Measurements from ENCODE around the gene WDFY2. TPM values are rescaled to one million over a fixed set of nuclear protein-coding genes. Genes with fewer than 3 reads are reported as not detected.

WDFY2 gene
- polyA plus RNA-seq, 1 donor: 19.8 TPM

DNA sequence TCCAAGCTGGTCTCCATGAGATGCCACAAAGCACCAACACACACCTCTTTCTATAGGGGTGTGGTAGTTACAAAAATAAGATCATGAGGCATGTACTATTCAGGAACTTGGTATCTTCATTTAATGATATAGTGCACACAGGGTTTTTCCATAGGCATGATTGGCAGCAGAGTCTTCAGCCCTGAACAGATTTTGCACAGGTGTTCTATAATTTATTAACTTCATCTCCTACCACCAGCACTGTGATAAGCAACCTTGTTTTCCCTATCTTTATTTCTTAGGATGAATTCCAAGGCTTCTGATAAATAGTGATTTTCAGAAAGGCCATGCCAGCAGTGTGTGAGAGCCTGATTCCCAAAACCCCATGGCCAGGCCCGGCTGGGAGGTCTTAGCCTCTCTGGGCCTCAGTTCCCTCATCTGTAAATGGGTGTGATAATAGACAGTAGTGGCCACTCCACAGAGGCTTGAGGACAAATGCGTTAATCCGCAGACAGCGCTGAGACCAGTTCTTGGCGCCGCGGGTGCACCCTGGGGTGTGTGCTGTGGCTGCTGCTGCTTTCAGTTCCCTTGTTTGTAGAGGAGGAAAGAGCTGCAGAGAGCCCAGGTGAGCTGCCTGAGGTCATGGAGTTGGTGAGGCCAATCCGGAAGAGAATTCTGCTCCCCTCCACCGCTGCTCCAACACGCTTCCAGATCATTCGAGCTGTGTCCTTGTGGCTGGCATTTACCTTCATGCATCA, 186.6 kb downstream of the WDFY2 start:
- DNase-seq: no peak

DNA sequence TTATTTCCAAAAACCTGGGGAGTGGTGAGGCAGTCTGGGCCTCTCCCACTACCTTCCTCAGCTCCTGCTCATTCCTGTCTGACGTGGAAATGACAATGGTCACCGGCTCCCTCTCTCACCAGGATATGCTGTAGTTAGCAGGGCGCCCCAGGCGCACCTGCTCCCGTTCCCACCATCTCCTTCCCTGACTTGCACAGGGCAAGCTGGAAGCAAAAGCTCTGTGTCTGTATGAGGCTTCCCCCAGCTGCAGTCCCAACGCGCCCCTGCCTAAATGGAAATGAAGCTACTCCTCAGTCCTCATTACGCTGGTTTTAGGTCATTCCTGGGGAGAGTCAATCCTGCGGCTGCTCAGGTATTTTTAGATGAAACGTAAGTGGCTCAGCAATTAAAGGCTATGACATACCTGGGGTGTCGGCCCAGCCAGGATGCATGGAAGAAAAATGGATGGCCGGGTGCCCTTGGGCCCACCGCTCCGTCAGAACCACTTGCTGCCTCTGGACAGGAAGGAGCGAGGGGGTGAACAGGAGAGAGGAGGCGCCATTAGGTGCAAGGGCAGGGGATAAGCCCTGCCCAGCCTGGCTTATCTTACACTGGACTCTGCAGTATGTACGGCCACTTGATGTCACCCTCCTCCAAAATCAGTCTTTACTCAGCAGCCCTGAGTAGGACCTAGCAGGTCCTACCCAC, 187.3 kb downstream of the WDFY2 start:
- DNase-seq: no peak

DNA sequence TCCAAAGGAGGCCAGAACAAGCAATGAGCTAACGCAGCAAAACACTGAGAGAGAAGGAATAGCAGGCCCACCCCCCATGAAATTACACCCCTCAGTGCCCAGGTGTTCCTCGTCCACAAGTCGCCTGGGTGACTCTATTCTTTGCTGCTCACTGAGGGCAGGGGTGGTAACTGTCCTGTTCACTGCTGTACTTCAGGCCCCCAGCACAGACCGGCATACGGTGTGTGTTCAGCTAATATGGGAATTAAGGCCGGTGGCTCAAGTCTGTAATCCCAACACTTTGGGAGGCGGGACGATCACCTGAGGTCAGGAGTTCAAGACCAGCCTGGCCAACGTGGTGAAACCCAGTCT, 187.8 kb downstream of the WDFY2 start:
- no peak for DNase-seq

DNA sequence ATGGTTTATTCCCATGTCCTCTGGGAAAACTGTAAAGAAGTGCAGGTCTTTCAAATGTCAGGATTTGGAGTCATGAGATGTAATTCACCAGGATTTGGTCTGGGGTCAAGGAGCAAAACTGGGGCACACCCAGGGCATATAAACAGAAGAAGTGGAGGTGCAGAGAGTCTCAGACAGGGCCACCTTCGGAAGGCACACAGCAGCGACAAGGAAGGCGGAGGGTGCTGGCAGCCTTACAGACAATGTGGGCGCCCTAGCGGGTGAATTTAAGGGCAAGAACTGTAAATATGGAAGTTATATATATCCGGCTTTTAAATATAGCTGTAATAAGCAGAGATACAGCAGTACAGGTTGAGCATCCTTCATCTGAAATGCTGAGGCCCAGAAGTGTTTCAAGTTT, 188.5 kb downstream of the WDFY2 start:
- DNase-seq: no peak

DNA sequence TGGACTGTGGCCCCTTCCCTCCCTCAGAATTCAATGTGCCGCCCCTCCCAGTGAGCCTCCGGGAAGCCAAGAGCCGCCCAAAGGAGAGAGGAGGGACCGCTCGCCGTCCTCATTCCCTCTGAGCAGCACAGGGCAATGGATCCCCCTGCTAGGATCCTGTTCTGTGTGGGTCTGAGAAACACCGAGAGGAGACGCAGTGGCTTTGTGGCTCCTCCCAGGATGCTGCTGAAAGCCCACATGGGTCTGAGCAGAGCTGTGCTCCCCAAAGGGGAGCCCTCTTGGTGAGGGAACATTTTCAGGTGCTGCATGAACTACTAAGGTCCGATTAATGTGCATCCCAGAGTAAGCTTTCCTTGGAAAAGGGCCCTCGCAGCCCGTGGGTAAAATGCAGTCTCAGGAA, 189.3 kb downstream of the WDFY2 start:
- no peak for DNase-seq

DNA sequence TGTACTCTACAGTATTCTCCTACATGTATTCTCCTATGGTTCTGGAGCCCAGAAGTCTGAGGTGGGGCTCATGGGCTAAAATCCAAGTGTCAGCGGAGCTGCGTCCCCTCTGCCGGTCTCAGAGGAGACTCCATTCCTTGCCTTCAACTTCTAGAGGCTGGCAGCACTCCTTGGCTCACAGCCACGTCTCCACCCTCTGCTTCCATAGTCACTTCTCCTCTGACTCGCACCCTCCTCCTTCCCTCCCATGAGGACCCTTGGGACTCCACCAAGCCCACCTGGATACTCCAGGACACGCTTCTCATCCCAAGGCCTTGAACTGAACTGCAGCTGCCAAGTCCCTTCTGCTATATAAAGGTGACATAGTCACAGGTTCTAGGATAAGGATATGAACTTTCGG, 191.9 kb downstream of the WDFY2 start:
- DNase-seq: no peak

DNA sequence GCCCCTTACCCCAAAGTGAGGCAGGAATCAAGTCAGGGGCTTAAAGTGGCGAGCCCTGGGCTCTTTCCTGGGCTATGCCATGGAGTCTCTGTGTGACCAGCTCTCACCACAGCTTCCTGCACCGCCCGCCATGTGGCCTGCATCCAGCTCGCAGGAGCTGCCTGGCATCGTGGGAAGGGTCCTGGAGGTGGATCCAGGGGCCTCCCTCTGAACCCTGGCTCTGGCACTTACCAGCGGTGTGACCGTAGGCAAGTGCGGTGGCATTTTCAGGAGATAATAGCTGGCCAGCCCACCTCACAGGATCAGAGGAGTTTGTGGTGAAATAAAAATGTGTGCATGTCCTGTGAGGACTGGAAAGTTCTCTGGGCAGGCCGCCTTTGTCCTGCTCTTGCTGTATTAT, 193.7 kb downstream of the WDFY2 start:
- DNase-seq: no peak

DNA sequence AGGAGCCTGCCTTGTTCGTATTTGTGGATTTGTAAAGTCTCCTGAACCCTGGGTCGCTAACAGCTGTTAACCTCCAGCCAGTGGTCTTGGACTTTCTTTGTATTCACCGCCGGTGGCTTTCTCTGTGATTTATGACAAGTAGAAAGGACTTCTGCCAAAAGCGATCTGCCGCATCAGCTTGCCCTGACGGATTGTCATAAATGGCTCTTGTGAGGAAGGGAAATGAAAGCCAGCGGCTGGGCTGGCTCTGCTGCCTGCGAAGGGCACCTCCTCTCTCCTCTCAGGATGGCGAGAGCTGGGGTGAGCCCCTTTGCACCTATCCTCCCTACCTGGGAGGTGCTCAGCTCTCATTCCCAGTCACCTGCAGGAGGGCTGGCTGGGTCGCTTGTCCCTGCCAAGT, 194.1 kb downstream of the WDFY2 start:
- DNase-seq: no peak

DNA sequence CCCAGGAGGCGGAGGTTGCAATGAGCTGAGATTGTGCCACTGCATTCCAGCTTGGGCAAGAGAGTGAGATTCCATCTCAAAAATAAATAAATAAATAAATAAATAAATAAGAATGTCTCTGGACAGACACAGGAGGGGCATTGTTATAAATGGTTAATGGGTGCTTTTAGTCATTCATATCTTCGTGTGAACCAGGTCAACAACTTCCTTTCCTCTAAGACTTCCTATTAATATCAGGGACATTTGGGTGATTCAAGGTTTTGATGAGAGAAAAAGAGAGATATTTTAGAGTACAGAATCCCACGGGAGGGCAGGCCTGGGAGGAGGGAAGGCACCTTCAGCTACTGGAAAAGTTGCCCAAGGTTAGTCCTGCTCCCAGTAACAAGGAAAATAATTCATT, 195.8 kb downstream of the WDFY2 start:
- DNase-seq: no peak

DNA sequence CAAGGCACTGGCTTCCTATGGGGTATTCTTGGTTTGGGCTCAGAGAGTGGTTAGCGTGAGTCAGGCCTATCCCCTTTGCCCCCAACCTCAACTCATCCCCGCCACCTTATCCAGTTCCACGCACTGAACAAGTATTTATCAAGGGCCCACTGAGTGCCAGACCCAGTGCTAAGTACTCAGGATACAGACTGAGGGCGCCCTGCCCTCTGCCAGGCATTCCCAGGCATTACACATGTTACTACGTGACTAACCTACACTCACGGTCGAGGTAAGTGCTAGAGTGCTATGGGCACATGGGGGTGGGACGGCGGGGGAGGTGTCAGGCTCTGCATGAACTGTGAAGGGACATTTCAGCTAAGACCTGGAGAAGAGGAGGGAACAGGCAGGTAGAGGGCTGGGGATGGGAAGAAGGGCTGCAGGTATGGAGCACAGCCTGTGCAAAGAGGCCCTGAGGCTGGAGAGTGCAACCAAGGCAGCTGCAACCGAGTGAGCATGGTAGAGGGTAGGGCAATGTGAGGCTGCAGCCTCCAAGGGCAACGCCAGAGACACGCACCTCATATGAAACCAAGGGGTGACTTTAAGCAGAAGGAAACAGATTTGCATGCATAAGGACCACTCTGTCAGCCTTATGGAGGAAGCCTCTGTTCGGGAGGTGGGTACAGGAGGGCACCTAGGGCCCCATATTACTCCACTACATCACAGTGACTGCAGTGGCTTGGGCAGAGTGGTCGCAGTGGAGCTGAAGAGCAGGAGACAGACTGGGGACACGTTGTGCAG, 197.2 kb downstream of the WDFY2 start:
- DNase-seq: no peak

DNA sequence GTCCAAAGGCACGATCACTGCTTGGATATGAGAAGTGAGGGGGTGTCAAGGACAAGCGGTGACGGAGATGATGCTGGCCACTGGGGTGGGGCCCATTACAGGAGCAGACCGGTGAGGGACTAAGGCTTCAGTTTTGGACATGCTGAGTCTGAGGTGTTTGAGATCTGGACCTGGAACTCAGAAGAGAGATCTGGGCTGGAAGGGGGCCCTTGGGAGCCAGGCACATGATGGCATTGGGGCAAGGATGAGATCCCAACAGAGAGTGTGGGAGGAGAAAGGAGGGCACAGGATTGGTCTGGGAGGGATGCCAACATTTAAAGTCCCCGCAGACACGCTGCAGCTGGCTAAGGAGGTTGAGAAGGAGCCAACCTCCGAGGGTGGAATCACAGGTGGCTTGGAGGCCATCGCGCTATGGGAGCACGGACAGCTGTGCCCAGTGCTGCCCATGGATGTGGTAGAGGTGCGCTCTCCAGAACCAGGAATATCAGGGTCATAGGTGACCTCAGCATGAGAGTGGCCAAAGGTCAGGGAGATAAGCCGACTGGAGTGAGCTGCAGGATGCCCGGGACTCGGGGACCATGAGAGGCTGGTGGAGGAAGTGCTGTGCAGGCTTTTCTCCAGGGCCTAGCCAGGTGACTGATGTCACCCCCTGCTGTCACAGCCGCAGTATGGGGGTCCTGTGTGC, 197.9 kb downstream of the WDFY2 start:
- DNase-seq: no peak

DNA sequence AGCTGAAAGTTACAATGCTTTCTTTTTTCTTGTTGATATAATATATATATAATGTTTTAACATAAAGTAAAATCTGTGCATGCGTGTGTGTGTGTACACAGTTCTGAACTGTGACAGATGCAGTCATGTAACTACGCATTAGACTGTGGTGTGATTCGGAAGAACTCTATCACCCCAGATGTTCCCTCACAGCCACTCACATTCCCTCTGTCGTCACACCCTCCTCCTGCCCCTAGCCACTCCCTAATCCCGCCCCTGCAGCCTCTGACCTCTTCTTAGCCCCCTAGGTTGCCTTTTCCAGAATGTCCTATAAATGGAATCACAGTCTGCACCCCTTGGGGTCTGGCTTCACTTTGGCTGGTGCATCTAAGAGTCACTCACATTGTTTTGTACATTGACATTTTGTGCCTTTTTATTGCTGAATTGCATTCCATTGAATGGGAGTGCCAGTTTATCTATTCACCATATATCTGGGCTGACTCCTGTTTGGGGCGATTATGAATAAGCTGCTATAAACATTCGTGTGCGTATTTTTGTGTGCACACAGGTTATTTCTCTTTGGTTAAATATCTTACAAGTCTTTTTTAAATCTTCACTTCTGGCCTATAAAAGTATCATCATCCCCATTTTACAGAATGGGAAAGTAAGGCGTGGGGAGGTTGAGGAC, 199.3 kb downstream of the WDFY2 start:
- DNase-seq: no peak

DNA sequence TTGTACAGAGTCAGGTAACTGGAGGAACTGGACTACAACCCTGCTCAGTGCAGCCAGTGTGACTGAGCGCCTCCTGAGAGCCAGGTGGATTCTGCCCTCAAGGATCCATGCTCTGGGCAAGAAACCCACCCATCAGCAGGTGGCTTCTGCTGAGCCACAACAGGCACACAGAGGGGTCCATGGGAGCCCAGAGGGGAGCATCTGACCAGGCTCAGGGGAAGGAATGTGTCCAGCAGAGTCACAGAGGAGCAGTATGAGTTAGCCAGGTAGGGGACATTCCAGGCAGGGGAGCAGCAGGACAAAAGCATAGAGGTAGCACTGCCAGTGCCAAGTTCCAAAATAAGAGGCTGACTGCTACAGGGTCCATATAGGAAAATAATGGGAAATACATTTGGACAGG, 199.8 kb downstream of the WDFY2 start:
- DNase-seq: no peak

DNA sequence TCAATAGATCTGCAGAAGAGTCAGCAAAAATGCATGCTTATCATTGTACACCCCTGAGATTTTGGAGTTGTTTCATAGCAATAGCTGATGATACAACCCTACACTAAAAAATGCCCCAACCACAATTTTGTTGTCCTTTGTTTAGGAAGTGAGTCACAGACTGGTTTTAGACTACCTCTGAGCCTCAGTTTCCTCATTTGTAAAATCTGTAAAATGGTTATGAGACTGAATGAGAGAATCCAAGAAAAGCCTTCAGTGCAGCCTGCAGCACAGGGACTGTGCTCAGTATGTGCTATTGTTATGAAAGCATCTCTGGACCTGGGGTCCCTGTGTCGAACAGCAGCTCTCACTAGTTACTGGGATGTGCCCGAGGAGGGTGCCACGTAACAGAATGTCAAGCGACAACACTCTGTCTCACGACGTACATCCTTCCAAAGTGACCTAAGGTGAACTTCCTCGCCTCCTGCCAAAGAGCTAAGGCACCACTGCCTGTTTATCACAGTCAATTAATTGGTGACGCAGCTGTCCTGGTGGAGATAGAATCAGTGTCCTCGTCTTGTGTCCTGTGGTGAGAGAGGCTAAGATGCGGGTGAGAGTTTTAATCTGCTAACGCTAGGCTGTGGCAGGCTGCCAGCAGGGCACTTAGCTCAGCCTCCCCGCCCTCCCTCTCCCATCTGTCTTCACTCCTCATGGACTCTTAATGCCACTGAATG, 201.6 kb downstream of the WDFY2 start:
- DNase-seq: no peak

DNA sequence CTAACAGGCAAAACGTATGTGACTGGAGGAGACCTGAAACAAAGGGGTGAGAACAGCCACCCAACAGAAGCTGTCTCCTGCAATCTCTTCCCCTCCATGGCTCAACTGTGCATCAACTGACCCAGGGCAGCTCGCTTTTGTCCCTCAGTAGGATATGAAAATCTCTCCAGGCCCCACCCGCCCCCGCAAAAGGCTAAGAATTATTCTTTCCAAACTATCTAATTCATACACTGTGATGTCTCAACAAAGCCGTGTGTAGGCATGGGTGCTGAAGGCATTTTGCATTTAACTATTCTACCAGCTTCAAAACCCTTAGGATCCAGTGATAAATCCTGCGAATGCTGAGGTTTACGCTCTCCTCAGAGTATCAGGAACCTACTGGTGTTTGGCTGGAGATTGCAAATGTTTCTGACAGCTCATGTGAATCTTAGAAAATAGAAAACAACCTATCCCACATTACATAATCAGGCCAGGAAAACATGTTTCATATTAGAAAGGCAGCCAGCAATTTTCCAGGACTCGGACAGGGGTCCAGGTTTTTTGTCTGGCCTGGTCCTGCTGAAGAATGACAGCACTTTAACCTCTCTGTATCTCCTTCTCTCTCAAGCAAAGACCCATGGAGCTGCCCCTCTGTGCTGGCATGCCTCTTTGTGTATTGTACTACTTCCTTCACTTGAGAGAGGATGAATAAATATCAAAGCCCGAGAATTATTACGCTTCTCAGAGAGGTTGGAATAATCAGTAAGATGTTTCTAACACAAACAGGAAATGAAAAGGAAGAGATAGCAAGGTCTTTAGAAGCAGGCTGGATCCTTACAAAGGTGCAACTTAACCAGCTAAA, 202.4 kb downstream of the WDFY2 start:
- no peak for DNase-seq

DNA sequence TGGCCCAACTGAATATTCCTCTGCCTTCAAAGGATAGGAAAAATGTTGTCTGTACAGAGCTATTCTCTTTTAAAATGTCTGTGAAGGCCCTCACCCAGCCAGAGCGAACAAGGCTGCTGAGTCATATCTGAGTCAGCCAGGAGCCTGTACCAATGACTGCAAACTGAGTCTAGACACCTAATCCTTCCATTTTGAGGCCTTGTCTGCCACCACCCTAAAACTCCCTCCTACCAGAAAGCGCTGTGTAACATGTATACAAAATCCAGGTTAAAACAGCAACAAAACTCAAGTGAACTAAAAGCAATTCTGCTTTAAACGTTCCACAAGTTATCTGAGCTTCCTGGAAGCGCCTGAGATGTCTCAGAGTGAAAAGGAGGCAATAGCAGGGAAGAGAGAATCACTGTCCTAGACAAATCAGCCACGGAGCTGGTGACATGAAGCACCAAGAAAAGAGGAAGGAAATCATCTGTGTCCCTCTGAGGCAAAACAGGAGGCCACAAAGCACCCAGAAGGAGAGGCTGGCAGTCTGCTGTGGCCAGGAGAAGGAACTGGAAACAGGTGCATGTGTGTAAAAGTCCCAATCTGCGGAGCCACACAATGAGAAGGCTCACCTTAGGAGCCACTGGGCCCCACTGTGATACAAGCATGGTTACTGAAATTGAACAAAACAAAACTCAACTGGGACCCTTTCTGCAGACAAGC, 209.5 kb downstream of the WDFY2 start:
- no peak for DNase-seq

DNA sequence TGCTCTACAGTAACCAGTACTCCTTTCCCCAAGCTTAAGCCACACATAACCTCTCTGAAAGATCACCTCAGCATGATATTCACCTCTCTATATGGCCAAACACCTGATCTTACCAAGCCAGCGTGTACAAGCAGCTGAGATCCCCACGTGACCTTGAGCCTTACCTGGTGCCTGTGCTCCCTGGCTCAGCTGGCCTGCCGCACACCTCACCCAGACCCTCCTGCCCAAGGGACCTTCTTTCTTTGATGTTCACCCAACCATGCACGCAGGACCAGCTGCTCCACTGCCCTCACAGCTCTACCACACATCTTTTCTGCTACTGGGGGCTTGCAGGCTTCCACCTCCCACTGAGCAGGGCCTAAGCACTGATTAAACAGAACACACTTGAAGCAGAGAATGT, 210.7 kb downstream of the WDFY2 start:
- no peak for DNase-seq

DNA sequence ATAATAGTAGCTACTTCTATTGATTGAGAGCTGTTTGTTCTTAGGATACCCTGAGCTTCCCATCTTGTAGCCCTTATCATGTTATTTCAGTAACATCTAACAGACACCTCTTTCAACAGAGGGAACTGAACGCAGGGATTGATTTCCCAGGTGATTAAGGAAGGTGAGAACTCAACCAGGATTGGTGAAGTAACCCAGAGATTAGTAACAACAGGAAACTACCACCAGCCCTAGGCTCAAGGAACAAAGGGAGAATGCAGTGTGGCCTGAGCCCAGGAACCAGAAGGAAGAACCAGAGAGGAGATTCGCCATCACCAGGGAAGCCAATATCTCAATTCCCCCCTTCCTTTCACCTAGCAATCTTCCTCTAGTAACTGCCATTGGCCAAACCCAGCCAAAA, 211.2 kb downstream of the WDFY2 start:
- DNase-seq: no peak

DNA sequence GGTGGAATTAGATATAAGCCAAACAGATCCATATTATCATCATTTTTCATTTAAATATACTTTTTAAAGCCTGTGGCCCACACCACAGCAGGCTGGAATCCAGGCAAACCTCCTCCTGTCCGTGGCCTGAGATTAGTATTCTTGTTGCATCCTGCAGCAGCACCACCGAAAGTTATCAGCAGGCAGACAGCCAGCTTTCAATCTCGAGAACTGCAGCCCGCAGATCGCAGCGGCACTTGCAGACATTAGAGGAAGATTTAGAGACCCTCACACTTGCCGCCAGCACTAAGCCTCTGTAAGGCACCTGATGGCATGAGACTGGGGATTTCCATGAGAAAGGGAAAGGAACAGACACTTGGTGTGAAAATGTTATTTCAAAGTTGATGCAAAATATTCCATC, 212.3 kb downstream of the WDFY2 start:
- DNase-seq: no peak

All from left kidney (tissue), 2 donors.